H9 (cell line): Measurements from ENCODE around the gene LRRC8E. TPM values are rescaled to one million over a fixed set of nuclear protein-coding genes. Genes with fewer than 3 reads are reported as not detected.

Experiments used
- DNase-seq: peaks from one replicate; pipeline ENCODE4 v3.0.0-alpha.2; 2017
- H2AFZ ChIP-seq: one replicate; pipeline ENCODE4 v1.6.1; 2013; ENCODE audit warnings: mild to moderate bottlenecking, low read length, control low read depth, moderate library complexity
- H2AK5ac ChIP-seq: 2 replicates; pipeline ENCODE4 v1.6.1; 2013; ENCODE audit warnings: low read length, control low read depth, mixed read lengths; ENCODE audit not compliant: insufficient read length
- H2BK120ac ChIP-seq: one replicate; pipeline ENCODE4 v1.6.1; 2013; ENCODE audit warnings: low read depth, mild to moderate bottlenecking, low read length, control low read depth, inconsistent platforms; ENCODE audit not compliant: poor library complexity, severe bottlenecking
- H2BK12ac ChIP-seq: 2 replicates; pipeline ENCODE4 v1.6.1; 2013; ENCODE audit warnings: low read length, control low read depth, mixed read lengths, low read depth; ENCODE audit not compliant: insufficient read length
- H2BK15ac ChIP-seq: 2 replicates; pipeline ENCODE4 v1.6.1; 2013; ENCODE audit warnings: low read depth, low read length, control low read depth
- H2BK20ac ChIP-seq: one replicate; pipeline ENCODE4 v1.6.1; 2013; ENCODE audit warnings: low read depth, mild to moderate bottlenecking, low read length, control low read depth, inconsistent platforms; ENCODE audit not compliant: poor library complexity, severe bottlenecking
- H2BK5ac ChIP-seq: 2 replicates; pipeline ENCODE4 v1.6.1; 2013; ENCODE audit warnings: low read length, control low read depth, mixed read lengths; ENCODE audit not compliant: insufficient read length
- H3K14ac ChIP-seq: 2 replicates; pipeline ENCODE4 v1.6.1; 2013; ENCODE audit warnings: low read length, control low read depth; ENCODE audit not compliant: insufficient read depth
- H3K18ac ChIP-seq: 2 replicates; pipeline ENCODE4 v1.6.1; 2013; ENCODE audit warnings: low read depth, mild to moderate bottlenecking, mixed read lengths, low read length, control low read depth; ENCODE audit not compliant: insufficient read length
- H3K23ac ChIP-seq: 2 replicates; pipeline ENCODE4 v1.6.1; 2013; ENCODE audit warnings: low read length, control low read depth, mixed read lengths, low read depth; ENCODE audit not compliant: insufficient read length
- H3K23me2 ChIP-seq: 2 replicates; pipeline ENCODE4 v1.6.1; 2013; ENCODE audit warnings: low read depth, mild to moderate bottlenecking, mixed read lengths, low read length, control low read depth; ENCODE audit not compliant: insufficient read length, poor library complexity, severe bottlenecking
- H3K27ac ChIP-seq: 2 replicates; pipeline ENCODE4 v1.5.1; 2013; ENCODE audit warnings: low read length, control low read depth, mixed read lengths, low read depth; ENCODE audit not compliant: insufficient read length
- H3K27me3 ChIP-seq: 2 replicates; pipeline ENCODE4 v1.6.1; 2013; ENCODE audit warnings: low read length, control low read depth, inconsistent platforms; ENCODE audit not compliant: insufficient read depth
- H3K4ac ChIP-seq: 2 replicates; pipeline ENCODE4 v1.6.1; 2013; ENCODE audit warnings: low read depth, mild to moderate bottlenecking, control low read depth, inconsistent platforms, low read length, moderate library complexity
- H3K4me1 ChIP-seq: 2 replicates; pipeline ENCODE4 v1.6.1; 2013; ENCODE audit warnings: low read length, control low read depth, inconsistent platforms; ENCODE audit not compliant: insufficient read depth
- H3K4me2 ChIP-seq: 2 replicates; pipeline ENCODE4 v1.6.1; 2013; ENCODE audit warnings: low read length, control low read depth, mixed read lengths; ENCODE audit not compliant: insufficient read length, insufficient read depth
- H3K56ac ChIP-seq: 2 replicates; pipeline ENCODE4 v1.6.1; 2013; ENCODE audit warnings: low read depth, mild to moderate bottlenecking, mixed read lengths, low read length, control low read depth; ENCODE audit not compliant: insufficient read length
- H3K79me1 ChIP-seq: 2 replicates; pipeline ENCODE4 v1.6.1; 2013; ENCODE audit warnings: low read depth, mild to moderate bottlenecking, moderate library complexity, low read length, control low read depth, inconsistent platforms; ENCODE audit not compliant: insufficient read depth, poor library complexity, severe bottlenecking
- H3K79me2 ChIP-seq: 2 replicates; pipeline ENCODE4 v1.6.1; 2013; ENCODE audit warnings: low read length, control low read depth, inconsistent platforms; ENCODE audit not compliant: insufficient read depth
- H3K9ac ChIP-seq: 2 replicates; pipeline ENCODE4 v1.6.1; 2013; ENCODE audit warnings: low read length, control low read depth, mixed read lengths; ENCODE audit not compliant: insufficient read length; ENCODE audit errors: extremely low read depth
- H3K9me3 ChIP-seq: one replicate; pipeline ENCODE4 v1.6.1; 2013; ENCODE audit warnings: low read depth, low read length, inconsistent platforms; ENCODE audit not compliant: control insufficient read depth
- H3T11ph ChIP-seq: one replicate; pipeline ENCODE4 v1.6.1; 2013; ENCODE audit warnings: mild to moderate bottlenecking, low read length, control low read depth, inconsistent platforms
- H4K20me1 ChIP-seq: one replicate; pipeline ENCODE4 v1.6.1; 2013; ENCODE audit not compliant: control insufficient read depth, insufficient read length, insufficient read depth
- H4K5ac ChIP-seq: 2 replicates; pipeline ENCODE4 v1.6.1; 2013; ENCODE audit warnings: low read depth, mild to moderate bottlenecking, mixed read lengths, low read length, control low read depth; ENCODE audit not compliant: insufficient read length
- H4K8ac ChIP-seq: replicated peaks from 2 replicates; pipeline ENCODE4 v1.6.1; 2013; ENCODE audit warnings: low read length, control low read depth, mixed read lengths, low read depth; ENCODE audit not compliant: insufficient read length
- H4K91ac ChIP-seq: 2 replicates; pipeline ENCODE4 v1.6.1; 2013; ENCODE audit warnings: low read depth, mild to moderate bottlenecking, moderate library complexity, mixed read lengths, low read length, control low read depth; ENCODE audit not compliant: insufficient read length
- H3K27ac Mint-ChIP-seq, 3 experiments: 2 replicates in 2 of 3; 3 replicates in 1 of 3; pipeline ENCODE4 v1.8.0; 2020 to 2021; ENCODE audit warnings: mixed read lengths in 3 of 3, mild to moderate bottlenecking in 1 of 3, moderate library complexity in 1 of 3
- H3K27me3 Mint-ChIP-seq: 2 replicates; pipeline ENCODE4 v1.8.0; 2021; ENCODE audit warnings: low read depth, mild to moderate bottlenecking, moderate library complexity, mixed read lengths
- H3K36me3 Mint-ChIP-seq, 3 experiments: 2 replicates in 2 of 3; 3 replicates in 1 of 3; pipeline ENCODE4 v1.8.0; 2020 to 2021; ENCODE audit warnings: low read depth in 3 of 3, mixed read lengths in 3 of 3; ENCODE audit not compliant: insufficient read depth in 1 of 3
- H3K4me1 Mint-ChIP-seq, 2 experiments: 2 replicates each; pipeline ENCODE4 v1.8.0; 2020; ENCODE audit warnings: mixed read lengths in 2 of 2
- H3K4me3 Mint-ChIP-seq, 2 experiments: 2 replicates in 1 of 2; 3 replicates in 1 of 2; pipeline ENCODE4 v1.8.0; 2020 to 2021; ENCODE audit warnings: mild to moderate bottlenecking in 2 of 2, mixed read lengths in 2 of 2, moderate library complexity in 1 of 2
- H3K9me3 Mint-ChIP-seq, 2 experiments: 2 replicates in 1 of 2; 3 replicates in 1 of 2; pipeline ENCODE4 v1.8.0; 2020; ENCODE audit warnings: mild to moderate bottlenecking in 2 of 2, mixed read lengths in 2 of 2, moderate library complexity in 1 of 2
- WGBS: extraction: QIAGEN DNeasy Blood & Tissue Kit; methylation state at CpG from one replicate; pipeline ENCODE4 v1.1.7; 2013; ENCODE audit warnings: missing lambda C conversion rate, low lambda C conversion rate, mixed read lengths; ENCODE audit not compliant: insufficient read length; ENCODE audit errors: extremely low coverage; 5-methylcytosine and 5-hydroxymethylcytosine counted together
- total RNA-seq: library from RNA; stranded (reverse); gene quantifications from 2 replicates; pipeline ENCODE4 v1.2.1, GENCODE V29; 2021
- TF ChIP-seq, protein P1 (sequence below): fragments of 200-600 bp; sonication (generic); conservative IDR thresholded peaks from 3 replicates; pipeline ENCODE4 v1.8.0; 2021; ENCODE audit warnings: antibody characterized with exemption, mild to moderate bottlenecking

LRRC8E gene
- total RNA-seq, 1 experiment from 2014 or later: 4.8 TPM

GRCh38 chr19:7928334-7928706, 40.0 kb downstream of the LRRC8E start:
- Histone ChIP-seq H2BK20ac (no peak overlapping the region), H3K4me2 (no peak overlapping the region), H4K8ac (no peak overlapping the region), H3K4ac (no peak overlapping the region), H4K91ac (no peak overlapping the region), H2BK5ac (no peak overlapping the region), H4K5ac (no peak overlapping the region), H2AFZ (no peak overlapping the region), H3K9ac (no peak overlapping the region), H3K23me2 (no peaks in the 10 kb centered on the region), H3K79me2 (no peaks in the 10 kb centered on the region), H3K23ac (no peak overlapping the region), H3K27ac (no peak overlapping the region), H3K27me3 (no peaks in the 10 kb centered on the region), H3K79me1 (no peaks in the 10 kb centered on the region), H3K14ac (no peak overlapping the region), H2BK12ac (no peak overlapping the region), H3T11ph (no peak overlapping the region), H3K18ac (no peak overlapping the region), H3K56ac (no peak overlapping the region), H2BK15ac (no peak overlapping the region), H2AK5ac (no peak overlapping the region), H3K4me1 (0 out of 2 replicates have a peak, but pooled peaks cover 4% of the 10 kb centered on the region), H4K20me1 (no peaks in the 10 kb centered on the region), H2BK120ac (no peak overlapping the region), H3K9me3 (no peaks in the 10 kb centered on the region)
- Mint-ChIP-seq H3K9me3 (no peaks in the 10 kb centered on the region), H3K27me3 (no peaks in the 10 kb centered on the region), H3K4me3 (no peak overlapping the region), H3K36me3 (peaks cover 5 to 51% (median 25%) of the 10 kb centered on the region in 3 experiments; a peak in 6 of 7 replicates), H3K27ac (peak overlapping the region in 2 of 3 experiments; percentile 6 to 26; a peak in 1 of 7 replicates), H3K4me1 (peaks cover 6 to 11% of the 10 kb centered on the region in 2 experiments)
- TF ChIP-seq, protein P1, sequence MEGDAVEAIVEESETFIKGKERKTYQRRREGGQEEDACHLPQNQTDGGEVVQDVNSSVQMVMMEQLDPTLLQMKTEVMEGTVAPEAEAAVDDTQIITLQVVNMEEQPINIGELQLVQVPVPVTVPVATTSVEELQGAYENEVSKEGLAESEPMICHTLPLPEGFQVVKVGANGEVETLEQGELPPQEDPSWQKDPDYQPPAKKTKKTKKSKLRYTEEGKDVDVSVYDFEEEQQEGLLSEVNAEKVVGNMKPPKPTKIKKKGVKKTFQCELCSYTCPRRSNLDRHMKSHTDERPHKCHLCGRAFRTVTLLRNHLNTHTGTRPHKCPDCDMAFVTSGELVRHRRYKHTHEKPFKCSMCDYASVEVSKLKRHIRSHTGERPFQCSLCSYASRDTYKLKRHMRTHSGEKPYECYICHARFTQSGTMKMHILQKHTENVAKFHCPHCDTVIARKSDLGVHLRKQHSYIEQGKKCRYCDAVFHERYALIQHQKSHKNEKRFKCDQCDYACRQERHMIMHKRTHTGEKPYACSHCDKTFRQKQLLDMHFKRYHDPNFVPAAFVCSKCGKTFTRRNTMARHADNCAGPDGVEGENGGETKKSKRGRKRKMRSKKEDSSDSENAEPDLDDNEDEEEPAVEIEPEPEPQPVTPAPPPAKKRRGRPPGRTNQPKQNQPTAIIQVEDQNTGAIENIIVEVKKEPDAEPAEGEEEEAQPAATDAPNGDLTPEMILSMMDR: no peak
- DNase-seq: no peak
- no CpG with 5 or more reads among the region's 9 CpGs for WGBS
